Upper lobe of left lung (tissue), 6 donors: ENCODE measurements around the gene SLC30A9. TPM values are rescaled to one million over a fixed set of nuclear protein-coding genes. Genes with fewer than 3 reads are reported as not detected.

Experiments used
- ATAC-seq, 2 donors: fragments of 200-7000 bp; cut with Tn5 transposase; one replicate each; pipeline ENCODE4 v1.9.1; 2022; ENCODE audit warnings: mild to moderate bottlenecking in 2 of 2, moderate library complexity in 2 of 2; ENCODE audit not compliant: low FRiP score in 2 of 2
- DNase-seq, 2 donors: peaks; one replicate each; pipeline ENCODE4 v3.0.0-alpha.2; 2019 to 2020
- H3K27ac ChIP-seq, 4 donors: fragments of 200-600 bp; sonication (generic); one replicate each; pipeline ENCODE4 v1.5.1; 2016 to 2019
- H3K27me3 ChIP-seq, 4 donors: fragments of 200-600 bp; sonication (generic); one replicate each; pipeline ENCODE4 v1.5.1; 2017 to 2019
- H3K36me3 ChIP-seq, 4 donors: fragments of 200-600 bp; sonication (generic); one replicate each; pipeline ENCODE4 v1.5.1; 2016 to 2019
- H3K4me1 ChIP-seq, 4 donors: fragments of 200-600 bp; sonication (generic); one replicate each; pipeline ENCODE4 v1.5.1; 2018 to 2019
- H3K4me3 ChIP-seq, 4 donors: fragments of 200-600 bp; sonication (generic); one replicate each; pipeline ENCODE4 v1.5.1; 2017 to 2019; ENCODE audit warnings: mild to moderate bottlenecking in 2 of 4, moderate library complexity in 1 of 4
- H3K9me3 ChIP-seq, 4 donors: fragments of 200-600 bp; sonication (generic); one replicate each; pipeline ENCODE4 v1.5.1; 2018 to 2019
- EP300 ChIP-seq, 4 donors: sonication (generic); formaldehyde crosslinking; IDR thresholded peaks; one replicate each; pipeline ENCODE4 v1.5.1; 2017; ENCODE audit warnings: antibody characterized with exemption in 4 of 4, control low read depth in 2 of 4
- POLR2A ChIP-seq, 4 donors: fragments of 450-650 bp; IDR thresholded peaks; one replicate each; pipeline ENCODE4 v1.5.1; 2016 to 2017; ENCODE audit warnings: antibody characterized with exemption in 4 of 4, mild to moderate bottlenecking in 2 of 4
- POLR2AphosphoS5 ChIP-seq, 2 donors: sonication (generic); formaldehyde crosslinking; IDR thresholded peaks; one replicate each; pipeline ENCODE4 v1.5.1; 2017; ENCODE audit warnings: antibody characterized with exemption in 2 of 2
- WGBS, 2 donors: methylation state at CpG; one replicate each; pipeline ENCODE4 v1.1.5; 2017 to 2018; 5-methylcytosine and 5-hydroxymethylcytosine counted together
- total RNA-seq, 6 donors: library from RNA; depleted of rRNA in 4 of 6; stranded (reverse); fragments of >200 nt in 4 of 6; gene quantifications; one replicate each; pipeline versions ENCODE4 v1.1.0 to v1.2.1, GENCODE V29; 2016 to 2021
- TF ChIP-seq, protein P1 (sequence below), 6 experiments: fragments of 450-650 bp in 4 of 6; fragments of 200-600 bp in 2 of 6; sonication (generic) in 2 of 6; IDR thresholded peaks; one replicate each; pipeline ENCODE4 v1.5.1; 2016 to 2019; ENCODE audit warnings: antibody characterized with exemption in 6 of 6
- donor health status: DM: no; HTN: no; CAD: no; lungs with moderate emphysema.
- donor health status: DM: no; HTN: yes; CAD: no; lungs with severe emphysema.

Gene SLC30A9
- total RNA-seq, 6 donors from 2014 or later, result 21.6 to 66.9 (median 45.1) TPM

- ATAC-seq (no peak), DNase-seq (no peak)
- Histone ChIP-seq H3K27me3 (no peaks in the 10 kb centered on the region), H3K4me1 (no peaks in the 10 kb centered on the region), H3K9me3 (no peaks in the 10 kb centered on the region), H3K36me3 (peaks cover 0 to 36% (median 7%) of the 10 kb centered on the region in 4 donors), H3K4me3 (no peak overlapping the region), H3K27ac (no peak overlapping the region)
- TF ChIP-seq EP300 (IDR thresholded peaks at IDR 0.05) (no peak), POLR2A (IDR thresholded peaks at IDR 0.05) (no peak), POLR2AphosphoS5 (IDR thresholded peaks at IDR 0.05) (no peak)
- TF ChIP-seq, protein P1, sequence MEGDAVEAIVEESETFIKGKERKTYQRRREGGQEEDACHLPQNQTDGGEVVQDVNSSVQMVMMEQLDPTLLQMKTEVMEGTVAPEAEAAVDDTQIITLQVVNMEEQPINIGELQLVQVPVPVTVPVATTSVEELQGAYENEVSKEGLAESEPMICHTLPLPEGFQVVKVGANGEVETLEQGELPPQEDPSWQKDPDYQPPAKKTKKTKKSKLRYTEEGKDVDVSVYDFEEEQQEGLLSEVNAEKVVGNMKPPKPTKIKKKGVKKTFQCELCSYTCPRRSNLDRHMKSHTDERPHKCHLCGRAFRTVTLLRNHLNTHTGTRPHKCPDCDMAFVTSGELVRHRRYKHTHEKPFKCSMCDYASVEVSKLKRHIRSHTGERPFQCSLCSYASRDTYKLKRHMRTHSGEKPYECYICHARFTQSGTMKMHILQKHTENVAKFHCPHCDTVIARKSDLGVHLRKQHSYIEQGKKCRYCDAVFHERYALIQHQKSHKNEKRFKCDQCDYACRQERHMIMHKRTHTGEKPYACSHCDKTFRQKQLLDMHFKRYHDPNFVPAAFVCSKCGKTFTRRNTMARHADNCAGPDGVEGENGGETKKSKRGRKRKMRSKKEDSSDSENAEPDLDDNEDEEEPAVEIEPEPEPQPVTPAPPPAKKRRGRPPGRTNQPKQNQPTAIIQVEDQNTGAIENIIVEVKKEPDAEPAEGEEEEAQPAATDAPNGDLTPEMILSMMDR (IDR thresholded peaks at IDR 0.05), result no peak
- WGBS, 2 donors, result 100% methylated on average over 1 of the region's 1 CpG
These were observed 93.5 kb downstream of the SLC30A9 start for GRCh38 chr4:42083816-42084215.

DNA sequence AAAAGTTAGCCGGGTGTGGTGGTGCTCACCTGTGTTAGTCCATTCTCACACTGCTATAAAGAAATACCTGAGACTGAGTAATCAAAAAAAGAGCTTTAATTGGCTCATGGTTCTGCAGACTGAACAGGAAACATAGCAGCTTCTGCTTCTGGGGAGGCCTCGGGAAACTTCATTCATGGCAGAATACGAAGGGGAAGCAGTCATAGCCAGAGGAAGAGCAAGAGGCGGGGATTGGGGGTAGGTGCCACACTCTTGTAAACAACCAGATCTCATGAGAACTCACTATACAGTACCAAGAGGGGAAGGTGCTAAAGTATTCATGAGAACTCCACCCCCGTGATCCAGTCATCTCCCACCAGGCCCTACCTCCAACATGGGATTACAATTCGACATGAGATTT lies 98.1 kb downstream of the SLC30A9 start:
- Histone ChIP-seq H3K27ac (no peak overlapping the region), H3K4me1 (no peaks in the 10 kb centered on the region), H3K36me3 (peaks cover 0 to 15% (median 3%) of the 10 kb centered on the region in 4 donors), H3K27me3 (no peaks in the 10 kb centered on the region), H3K4me3 (no peak overlapping the region), H3K9me3 (no peaks in the 10 kb centered on the region)
- DNase-seq (no peak), ATAC-seq (no peak)
- WGBS, 2 donors, result 89% methylated on average over 6 of the region's 6 CpGs
- TF ChIP-seq EP300 (IDR thresholded peaks at IDR 0.05) (no peak), POLR2A (IDR thresholded peaks at IDR 0.05) (no peak), POLR2AphosphoS5 (IDR thresholded peaks at IDR 0.05) (no peak)
- TF ChIP-seq, protein P1 (IDR thresholded peaks at IDR 0.05), result no peak

- Histone ChIP-seq H3K27me3 (no peaks in the 10 kb centered on the region), H3K4me3 (no peak overlapping the region), H3K9me3 (no peaks in the 10 kb centered on the region), H3K4me1 (no peaks in the 10 kb centered on the region), H3K27ac (no peak overlapping the region), H3K36me3 (no peaks in the 10 kb centered on the region)
- 88 to 90% methylated on average over 8 of the region's 8 CpGs for WGBS, 2 donors
- ATAC-seq (no peak), DNase-seq (no peak)
- no peak for TF ChIP-seq EP300 (IDR thresholded peaks at IDR 0.05)
- TF ChIP-seq, protein P1 (IDR thresholded peaks at IDR 0.05), result no peak
- no peak for TF ChIP-seq POLR2A (IDR thresholded peaks at IDR 0.05)
- no peak for TF ChIP-seq POLR2AphosphoS5 (IDR thresholded peaks at IDR 0.05)
These were observed 111.2 kb downstream of the SLC30A9 start for GRCh38 chr4:42101446-42101975.

DNA sequence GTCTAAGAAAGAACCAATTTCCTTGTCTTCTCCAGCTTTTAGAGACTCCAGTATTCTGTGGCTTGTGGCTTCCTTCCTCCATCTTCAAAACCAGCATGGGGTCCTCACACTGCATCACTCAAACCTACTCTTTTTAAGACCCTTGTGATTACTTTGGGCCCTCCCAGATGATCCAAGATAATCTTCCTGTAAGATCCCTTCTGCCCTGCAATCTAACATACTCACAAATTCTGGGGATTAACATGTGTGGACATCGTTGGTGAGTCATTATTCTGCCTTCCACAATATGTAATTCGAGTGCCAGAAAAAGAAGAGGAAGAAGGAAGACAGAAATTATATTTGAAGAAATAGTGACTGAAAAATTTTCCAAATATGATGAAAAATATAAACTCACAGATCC lies 114.2 kb downstream of the SLC30A9 start:
- DNase-seq (no peak), ATAC-seq (no peak)
- 45 to 67% methylated on average over 2 of the region's 2 CpGs for WGBS, 2 donors

More for the DNA sequence above, 114.2 kb downstream of the SLC30A9 start:
- TF ChIP-seq EP300 (IDR thresholded peaks at IDR 0.05) (no peak), POLR2AphosphoS5 (IDR thresholded peaks at IDR 0.05) (no peak), POLR2A (IDR thresholded peaks at IDR 0.05) (no peak)
- TF ChIP-seq, protein P1 (IDR thresholded peaks at IDR 0.05), result no peak
- H3K27me3 ChIP-seq, result no peaks in the 10 kb centered on the region
- no peaks in the 10 kb centered on the region for H3K36me3 ChIP-seq
- H3K27ac ChIP-seq, result no peak overlapping the region
- H3K9me3 ChIP-seq, result no peaks in the 10 kb centered on the region
- H3K4me1 ChIP-seq, result no peaks in the 10 kb centered on the region
- no peak overlapping the region for H3K4me3 ChIP-seq
